CD4-positive, alpha-beta T cell treated with Interleukin-12 subunit alpha and Interleukin-12 subunit beta, for 1 hour (primary cell): ENCODE results near the gene TNFRSF25.

Source experiments
- DNase-seq: peaks from one replicate; pipeline ENCODE4 v3.0.0-alpha.2; 2020

The TNFRSF25 gene

DNA sequence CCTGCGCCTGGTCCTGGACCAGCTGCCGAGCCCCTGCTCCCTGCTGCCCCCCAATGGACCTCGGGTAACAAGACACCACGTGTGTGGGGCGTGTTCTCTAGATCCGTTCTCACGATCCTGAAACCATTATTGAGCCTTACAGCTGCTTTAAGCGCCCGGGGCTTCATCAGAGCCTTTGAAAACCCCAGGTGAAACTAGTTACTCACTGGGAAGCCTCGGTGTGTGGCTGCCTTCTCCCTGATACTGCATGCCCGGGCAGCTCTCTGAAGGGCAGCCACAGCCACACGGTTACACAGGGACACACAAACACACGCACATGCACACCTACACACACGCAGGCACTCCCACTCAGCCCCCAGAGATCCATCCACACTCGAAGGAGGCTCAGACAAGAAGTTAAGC is 51.5 kb downstream of the TNFRSF25 start:
- peak; percentile 38 for DNase-seq

GRCh38 chr1:6412896-6413295 is 53.1 kb downstream of the TNFRSF25 start:
- DNase-seq: no peak
